ENCODE measurements around the gene PTCD2. TPM values are rescaled to one million over a fixed set of nuclear protein-coding genes. Genes with fewer than 3 reads are reported as not detected.

PTCD2 gene
- total and polyA plus RNA-seq, 2 of the 8 experiments (the other 6 are each of a cell fraction or from before 2014, with no cell fraction given), result 7.3 to 15.4 TPM

DNA sequence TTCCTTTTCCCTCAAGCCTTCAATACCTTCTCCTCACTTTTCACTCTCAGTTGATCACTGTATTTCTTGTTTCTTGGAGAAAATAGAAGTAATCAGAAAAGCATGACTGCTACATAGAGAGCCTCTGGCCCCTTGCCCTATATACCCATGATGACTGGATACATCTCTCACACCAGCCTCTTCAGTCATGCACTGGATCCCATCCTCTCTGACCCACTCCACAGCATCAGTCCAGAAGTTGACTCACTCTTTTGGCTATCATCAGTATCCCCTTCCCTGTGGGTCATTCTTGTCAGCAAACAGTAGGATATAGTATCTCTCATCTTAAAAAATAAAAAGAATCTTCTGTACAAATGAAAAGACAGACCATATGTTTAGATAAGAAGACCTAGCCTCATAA, 32.9 kb downstream of the PTCD2 start:
- POLR2A ChIA-PET (ENCODE audit: partially characterized antibody), result interaction anchor here (1.0 kb wide), 1 partner anchor 33 kb away, joined by 3 read pairs; the partner anchor contains the start of genes MRPS27 and PTCD2
- H3K79me1 ChIP-seq (ENCODE audit: low read depth, low read length), result no peaks in the 10 kb centered on the region

More for the DNA sequence above, 32.9 kb downstream of the PTCD2 start:
- H2BK20ac ChIP-seq (ENCODE audit: low read length), result no peak overlapping the region
- H3K4me1 ChIP-seq (replicated peaks in 1 of 4; ENCODE audit: control insufficient read depth in 3 of 4, insufficient read depth in 4 of 4, low read length in 3 of 4), result no peaks in the 10 kb centered on the region
- H2BK15ac ChIP-seq (ENCODE audit: low read length), result no peak overlapping the region
- H3K56ac ChIP-seq (replicated peaks; ENCODE audit: insufficient read length, low read depth, low read length), result no peak overlapping the region
- no peak for DNase-seq (ENCODE audit: low read depth in 1 of 2, low spot score in 2 of 2)
- H3K18ac ChIP-seq (ENCODE audit: extremely low read depth, low read length), result no peak overlapping the region
- no peaks in the 10 kb centered on the region for H3K79me2 ChIP-seq (ENCODE audit: control insufficient read depth in 1 of 2, insufficient read depth in 2 of 2, low read length in 2 of 2)
- no peak overlapping the region for H4K91ac ChIP-seq (replicated peaks; ENCODE audit: insufficient read length, low read length)
- H3K4ac ChIP-seq (replicated peaks; ENCODE audit: insufficient read length, low read depth, low read length), result no peak overlapping the region
- no peaks in the 10 kb centered on the region for H4K20me1 ChIP-seq (replicated peaks in 1 of 2; ENCODE audit: control insufficient read depth in 1 of 2, insufficient read depth in 2 of 2, low read length in 2 of 2)
- no peak for FAIRE-seq
- no peaks in the 10 kb centered on the region for H3K27me3 ChIP-seq (replicated peaks in 1 of 4; ENCODE audit: control insufficient read depth in 3 of 4, extremely low read depth in 1 of 4, insufficient read depth in 3 of 4, low read length in 3 of 4)
- H3K4me2 ChIP-seq (ENCODE audit: insufficient read depth in 1 of 2, low read depth in 2 of 2, low read length in 2 of 2), result no peak overlapping the region
- no peaks in the 10 kb centered on the region for H3K23me2 ChIP-seq (ENCODE audit: low read depth, low read length)
- no peak overlapping the region for H2AK5ac ChIP-seq (ENCODE audit: low read depth, low read length)
- no peak overlapping the region for H3K4me3 ChIP-seq (ENCODE audit: extremely low read depth in 1 of 4, insufficient read depth in 2 of 4, low read depth in 3 of 4, low read length in 4 of 4)
- peaks cover 0 to under 1% (median under 1%) of the 10 kb centered on the region in 4 experiments; a peak in 1 of 8 replicates for H3K36me3 ChIP-seq (ENCODE audit: control insufficient read depth in 2 of 4, insufficient read depth in 4 of 4, low read length in 3 of 4)
- no peak for TF ChIP-seq TBP (IDR thresholded peaks at IDR 0.05; ENCODE audit: low read depth, low read length)
- no peak for TF ChIP-seq BACH1 (IDR thresholded peaks at IDR 0.05; ENCODE audit: low read length)
- TF ChIP-seq, protein P1, sequence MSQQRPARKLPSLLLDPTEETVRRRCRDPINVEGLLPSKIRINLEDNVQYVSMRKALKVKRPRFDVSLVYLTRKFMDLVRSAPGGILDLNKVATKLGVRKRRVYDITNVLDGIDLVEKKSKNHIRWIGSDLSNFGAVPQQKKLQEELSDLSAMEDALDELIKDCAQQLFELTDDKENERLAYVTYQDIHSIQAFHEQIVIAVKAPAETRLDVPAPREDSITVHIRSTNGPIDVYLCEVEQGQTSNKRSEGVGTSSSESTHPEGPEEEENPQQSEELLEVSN (IDR thresholded peaks at IDR 0.05), result no peak
- TF ChIP-seq GABPA (IDR thresholded peaks at IDR 0.05; ENCODE audit: borderline replicate concordance, insufficient read depth, low read length), result no peak
- TF ChIP-seq SP2 (IDR thresholded peaks at IDR 0.05; ENCODE audit: low read length), result no peak
- TF ChIP-seq, protein P2, sequence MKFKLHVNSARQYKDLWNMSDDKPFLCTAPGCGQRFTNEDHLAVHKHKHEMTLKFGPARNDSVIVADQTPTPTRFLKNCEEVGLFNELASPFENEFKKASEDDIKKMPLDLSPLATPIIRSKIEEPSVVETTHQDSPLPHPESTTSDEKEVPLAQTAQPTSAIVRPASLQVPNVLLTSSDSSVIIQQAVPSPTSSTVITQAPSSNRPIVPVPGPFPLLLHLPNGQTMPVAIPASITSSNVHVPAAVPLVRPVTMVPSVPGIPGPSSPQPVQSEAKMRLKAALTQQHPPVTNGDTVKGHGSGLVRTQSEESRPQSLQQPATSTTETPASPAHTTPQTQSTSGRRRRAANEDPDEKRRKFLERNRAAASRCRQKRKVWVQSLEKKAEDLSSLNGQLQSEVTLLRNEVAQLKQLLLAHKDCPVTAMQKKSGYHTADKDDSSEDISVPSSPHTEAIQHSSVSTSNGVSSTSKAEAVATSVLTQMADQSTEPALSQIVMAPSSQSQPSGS (IDR thresholded peaks at IDR 0.05; ENCODE audit: low read length), result no peak
- no peak for TF ChIP-seq JUN (IDR thresholded peaks at IDR 0.05; ENCODE audit: low read depth, low read length)
- TF ChIP-seq MAFK (IDR thresholded peaks at IDR 0.05; ENCODE audit: low read depth, low read length), result no peak
- TF ChIP-seq GTF2F1 (IDR thresholded peaks at IDR 0.05; ENCODE audit: borderline replicate concordance, low read depth, low read length), result no peak
- TF ChIP-seq, protein P3, sequence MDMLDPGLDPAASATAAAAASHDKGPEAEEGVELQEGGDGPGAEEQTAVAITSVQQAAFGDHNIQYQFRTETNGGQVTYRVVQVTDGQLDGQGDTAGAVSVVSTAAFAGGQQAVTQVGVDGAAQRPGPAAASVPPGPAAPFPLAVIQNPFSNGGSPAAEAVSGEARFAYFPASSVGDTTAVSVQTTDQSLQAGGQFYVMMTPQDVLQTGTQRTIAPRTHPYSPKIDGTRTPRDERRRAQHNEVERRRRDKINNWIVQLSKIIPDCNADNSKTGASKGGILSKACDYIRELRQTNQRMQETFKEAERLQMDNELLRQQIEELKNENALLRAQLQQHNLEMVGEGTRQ (IDR thresholded peaks at IDR 0.05; ENCODE audit: low read length), result no peak
- TF ChIP-seq SP1 (IDR thresholded peaks at IDR 0.05; ENCODE audit: low read depth, low read length), result no peak
- no peak overlapping the region for H2BK5ac ChIP-seq (ENCODE audit: low read depth, low read length)
- H2BK12ac ChIP-seq (ENCODE audit: low read depth, low read length), result no peak overlapping the region
- CTCF ChIA-PET (ENCODE audit: partially characterized antibody), result interaction anchor here (5.2 kb wide), 1 partner anchor 13 kb away, joined by 38 read pairs; no protein-coding TSS in a partner anchor
- H4K5ac ChIP-seq (ENCODE audit: insufficient read length, low read depth, low read length), result no peak overlapping the region
- H3K9me3 ChIP-seq (ENCODE audit: insufficient read depth in 2 of 2, low read depth in 1 of 2, low read length in 1 of 2), result no peaks in the 10 kb centered on the region
- H3K14ac ChIP-seq (ENCODE audit: insufficient read length), result no peak overlapping the region
- no peak overlapping the region for H2AFZ ChIP-seq (ENCODE audit: low read length)
- no peak overlapping the region for H3K27ac ChIP-seq (ENCODE audit: low read depth, low read length)
- H4K8ac ChIP-seq (ENCODE audit: extremely low read depth, insufficient read depth, low read length), result no peak overlapping the region
- no peak overlapping the region for H3K23ac ChIP-seq (ENCODE audit: insufficient read length)
- no peak overlapping the region for H2BK120ac ChIP-seq (replicated peaks; ENCODE audit: low read depth, low read length)
- H3K9ac ChIP-seq (replicated peaks in 1 of 4; ENCODE audit: extremely low read depth in 1 of 4, low read depth in 3 of 4, low read length in 3 of 4), result no peak overlapping the region

Measured in H1 (cell line).